ENCODE measurements around the gene PHYKPL. TPM values are rescaled to one million over a fixed set of nuclear protein-coding genes. Genes with fewer than 3 reads are reported as not detected.

PHYKPL gene
- total and polyA plus RNA-seq, 2 of the 13 experiments (the other 11 are each of a cell fraction or from before 2014, with no cell fraction given): 18.0 to 78.6 TPM

DNA sequence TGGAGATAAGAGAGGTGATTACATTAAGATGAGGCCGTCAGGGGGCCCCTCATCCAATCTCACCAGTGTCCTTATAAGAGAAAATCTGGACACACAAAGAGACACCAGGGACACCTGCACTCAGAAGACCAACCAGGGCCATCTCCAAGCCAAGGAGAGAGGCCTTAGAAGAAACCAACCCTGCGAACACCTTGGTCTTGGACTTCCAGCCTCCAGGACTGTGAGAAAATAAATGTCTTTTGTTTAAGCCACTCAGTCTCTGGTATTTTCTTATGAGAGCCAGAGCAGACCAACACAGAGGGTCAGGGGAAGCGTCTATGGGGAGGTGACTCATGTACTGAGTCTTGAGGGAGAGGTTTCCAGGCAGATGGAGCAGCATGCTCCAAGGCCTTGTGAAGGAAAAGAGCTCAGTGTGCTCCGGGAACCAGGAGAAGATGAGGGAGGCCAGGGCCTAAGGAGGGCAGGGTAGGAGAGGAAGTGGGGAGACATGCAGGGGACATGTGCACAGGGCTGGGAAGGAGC is 5.4 kb downstream of the PHYKPL start:
- Histone ChIP-seq H2AFZ (ENCODE audit: low read length) (no peak overlapping the region), H3K4me1 (ENCODE audit: insufficient read depth, low read length) (peaks cover 28% of the 10 kb centered on the region), H3K36me3 (replicated peaks in 1 of 2; ENCODE audit: control insufficient read depth in 1 of 2, insufficient read depth in 2 of 2, low read length in 2 of 2) (peaks cover 14 to 33% of the 10 kb centered on the region in 2 experiments; a peak in 4 of 5 replicates), H3K79me2 (ENCODE audit: insufficient read depth, low read length) (peaks cover 20% of the 10 kb centered on the region), H4K20me1 (ENCODE audit: insufficient read depth, low read length) (no peaks in the 10 kb centered on the region), H3K4me2 (ENCODE audit: low read depth, low read length) (no peak overlapping the region), H3K27me3 (ENCODE audit: control insufficient read depth in 1 of 2, insufficient read depth in 2 of 2, low read length in 2 of 2) (no peaks in the 10 kb centered on the region), H3K4me3 (replicated peaks in 1 of 3; ENCODE audit: insufficient read depth in 1 of 3, low read depth in 2 of 3, low read length in 3 of 3) (no peak overlapping the region), H3K9me3 (ENCODE audit: low read length) (no peaks in the 10 kb centered on the region), H3K27ac (ENCODE audit: extremely low read length, insufficient read depth, low read length) (no peak overlapping the region), H3K9ac (ENCODE audit: insufficient read depth, low read depth, low read length) (no peak overlapping the region)
- 98% methylated on average over 4 of the region's 4 CpGs for WGBS (ENCODE audit: low lambda C conversion rate)
- no peak for FAIRE-seq
- no TSS peak for BruUV-seq (replicated peaks)
- DNase-seq (ENCODE audit: low spot score): no peak
- ChIA-PET POLR2A (interaction anchor here (1.6 kb wide), 1 partner anchor 23 kb away, joined by 5 read pairs; the partner anchor contains the start of gene HNRNPAB), CTCF (ENCODE audit: low intra/inter-chr PET ratio, low total read pairs) (no interaction called here)
- intact Hi-C loops (cut with micrococcal nuclease; ENCODE audit: unreplicated experiment): no loop called here
- TF ChIP-seq ZNF451 (CRISPR knock-in tag; IDR thresholded peaks at IDR 0.05) (no peak), ZNF256 (CRISPR knock-in tag; conservative IDR thresholded peaks at IDR 0.05) (no peak), IKZF1 (IDR thresholded peaks at IDR 0.05) (no peak), POLR2G (IDR thresholded peaks at IDR 0.05; ENCODE audit: low read depth, low read length) (0 out of 2 replicates have a peak, but pooled peaks have one; percentile 5), TBX3 (IDR thresholded peaks at IDR 0.05; ENCODE audit: borderline replicate concordance) (no peak)
- in situ Hi-C loops (cut with HindIII; ENCODE audit: extremely low pct_ligation_motif_present, low pct_unique_long_range_greater_than_20kb): no loop called here
- no peak for ATAC-seq

DNA sequence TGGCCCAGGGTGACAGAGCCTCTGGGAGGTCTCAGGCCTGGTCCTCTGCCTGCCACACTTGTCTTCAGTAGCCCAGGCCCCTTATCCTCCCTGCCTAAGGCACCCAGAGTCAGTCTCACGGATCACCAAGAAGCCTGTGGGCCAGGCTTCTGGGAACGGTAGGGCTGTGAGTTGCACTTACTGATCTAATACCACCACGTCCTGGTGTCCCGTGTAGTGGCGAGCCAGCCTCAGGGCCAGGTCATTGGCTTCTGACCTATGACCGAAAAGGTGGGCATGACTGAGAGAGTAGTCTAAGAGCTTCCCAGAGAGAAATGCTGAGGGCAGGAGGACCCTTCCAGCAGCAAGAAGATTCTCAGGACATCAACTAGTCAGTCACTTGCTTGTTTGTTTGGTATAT is 7.4 kb downstream of the PHYKPL start:
- TF ChIP-seq POLR2A (IDR thresholded peaks at IDR 0.05; ENCODE audit: insufficient read depth in 1 of 2, low read depth in 2 of 2, low read length in 2 of 2) (0 out of 4 replicates have a peak, but pooled peaks of 1 of the 2 experiments have one; percentile 4), PAF1 (CRISPR knock-in tag; IDR thresholded peaks at IDR 0.05) (no peak)

More for the DNA sequence above, 7.4 kb downstream of the PHYKPL start:
- no peak overlapping the region for H3K4me2 ChIP-seq (ENCODE audit: low read depth, low read length)
- no peak overlapping the region for H2AFZ ChIP-seq (ENCODE audit: low read length)
- peaks cover 11% of the 10 kb centered on the region for H3K4me1 ChIP-seq (ENCODE audit: insufficient read depth, low read length)
- BruUV-seq (replicated peaks): no TSS peak
- no peak overlapping the region for H3K27ac ChIP-seq (ENCODE audit: extremely low read length, insufficient read depth, low read length)
- FAIRE-seq (no peak), ATAC-seq (no peak), DNase-seq (ENCODE audit: low spot score) (no peak)
- H3K9me3 ChIP-seq (ENCODE audit: low read length): no peaks in the 10 kb centered on the region
- CTCF ChIA-PET (ENCODE audit: low intra/inter-chr PET ratio, low total read pairs): no interaction called here
- WGBS (ENCODE audit: low lambda C conversion rate): 94% methylated on average over 3 of the region's 6 CpGs
- no peaks in the 10 kb centered on the region for H3K27me3 ChIP-seq (ENCODE audit: control insufficient read depth in 1 of 2, insufficient read depth in 2 of 2, low read length in 2 of 2)
- no peak overlapping the region for H3K9ac ChIP-seq (ENCODE audit: insufficient read depth, low read depth, low read length)
- in situ Hi-C loops (cut with HindIII; ENCODE audit: extremely low pct_ligation_motif_present, low pct_unique_long_range_greater_than_20kb): no loop called here
- POLR2A ChIA-PET: no interaction called here
- no peak overlapping the region for H3K4me3 ChIP-seq (replicated peaks in 1 of 3; ENCODE audit: insufficient read depth in 1 of 3, low read depth in 2 of 3, low read length in 3 of 3)
- peaks cover 15 to 34% of the 10 kb centered on the region in 2 experiments; a peak in 4 of 5 replicates for H3K36me3 ChIP-seq (replicated peaks in 1 of 2; ENCODE audit: control insufficient read depth in 1 of 2, insufficient read depth in 2 of 2, low read length in 2 of 2)
- peaks cover 2% of the 10 kb centered on the region for H3K79me2 ChIP-seq (ENCODE audit: insufficient read depth, low read length)
- intact Hi-C loops (cut with micrococcal nuclease; ENCODE audit: unreplicated experiment): no loop called here
- H4K20me1 ChIP-seq (ENCODE audit: insufficient read depth, low read length): no peaks in the 10 kb centered on the region
